Measurements from ENCODE around the gene UBE2O. TPM values are rescaled to one million over a fixed set of nuclear protein-coding genes. Genes with fewer than 3 reads are reported as not detected.

The UBE2O gene
- total RNA-seq, 1 donor from 2014 or later, result 25.8 TPM

DNA sequence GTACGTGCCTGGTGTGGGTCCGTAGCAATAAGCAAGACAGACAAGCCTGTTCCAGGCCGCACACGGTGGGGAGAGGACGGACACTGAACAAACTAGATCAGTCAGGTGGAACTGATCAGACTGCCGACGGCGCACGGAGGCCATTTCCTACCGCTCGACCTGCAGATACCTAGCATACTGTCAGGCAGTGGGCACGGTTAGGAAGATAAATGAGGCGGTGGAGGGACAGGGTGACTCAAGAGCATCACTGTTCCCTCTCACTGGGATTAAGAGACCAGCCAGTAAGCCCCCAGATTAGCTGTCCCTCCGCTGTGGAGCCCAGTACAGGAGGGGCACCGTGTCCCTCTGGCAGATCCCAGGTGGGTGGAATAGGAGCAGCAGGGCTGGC is 19.3 kb upstream of the UBE2O start:
- Histone ChIP-seq H3K4me2 (ENCODE audit: low read length) (no peak overlapping the region), H4K20me1 (ENCODE audit: insufficient read depth, low read length) (no peaks in the 10 kb centered on the region), H3K79me2 (ENCODE audit: insufficient read depth, low read length) (no peaks in the 10 kb centered on the region), H3K27ac (ENCODE audit: low read depth, low read length) (no peak overlapping the region), H3K9ac (ENCODE audit: low read length) (no peak overlapping the region), H3K9me3 (ENCODE audit: insufficient read depth, low read depth, low read length) (no peaks in the 10 kb centered on the region), H3K27me3 (ENCODE audit: insufficient read depth, low read length) (no peaks in the 10 kb centered on the region), H3K36me3 (ENCODE audit: insufficient read depth, low read length) (no peaks in the 10 kb centered on the region), H2AFZ (ENCODE audit: low read depth, low read length) (no peak overlapping the region), H3K4me1 (ENCODE audit: insufficient read depth, low read length) (no peaks in the 10 kb centered on the region), H3K4me3 (ENCODE audit: insufficient read depth, low read depth, low read length) (no peak overlapping the region)
- TF ChIP-seq EZH2 (IDR thresholded peaks at IDR 0.05; ENCODE audit: insufficient read depth, low read length) (no peak), CTCF (IDR thresholded peaks at IDR 0.05; ENCODE audit: insufficient read depth, low read depth, low read length) (no peak)
- FAIRE-seq (no peak), DNase-seq (ENCODE audit: low read depth) (no peak)
- H3K4me3 Mint-ChIP-seq (ENCODE audit: unreplicated experiment), result no peak overlapping the region
- H3K4me1 Mint-ChIP-seq (ENCODE audit: low read depth, unreplicated experiment), result no peaks in the 10 kb centered on the region
- no peak overlapping the region for H3K27ac Mint-ChIP-seq (ENCODE audit: unreplicated experiment)
- H3K9me3 Mint-ChIP-seq (ENCODE audit: unreplicated experiment), result no peaks in the 10 kb centered on the region
- H3K27me3 Mint-ChIP-seq (ENCODE audit: low read depth, unreplicated experiment), result peaks cover 2% of the 10 kb centered on the region
- H3K36me3 Mint-ChIP-seq (ENCODE audit: low read depth, unreplicated experiment), result peaks cover 19% of the 10 kb centered on the region

DNA sequence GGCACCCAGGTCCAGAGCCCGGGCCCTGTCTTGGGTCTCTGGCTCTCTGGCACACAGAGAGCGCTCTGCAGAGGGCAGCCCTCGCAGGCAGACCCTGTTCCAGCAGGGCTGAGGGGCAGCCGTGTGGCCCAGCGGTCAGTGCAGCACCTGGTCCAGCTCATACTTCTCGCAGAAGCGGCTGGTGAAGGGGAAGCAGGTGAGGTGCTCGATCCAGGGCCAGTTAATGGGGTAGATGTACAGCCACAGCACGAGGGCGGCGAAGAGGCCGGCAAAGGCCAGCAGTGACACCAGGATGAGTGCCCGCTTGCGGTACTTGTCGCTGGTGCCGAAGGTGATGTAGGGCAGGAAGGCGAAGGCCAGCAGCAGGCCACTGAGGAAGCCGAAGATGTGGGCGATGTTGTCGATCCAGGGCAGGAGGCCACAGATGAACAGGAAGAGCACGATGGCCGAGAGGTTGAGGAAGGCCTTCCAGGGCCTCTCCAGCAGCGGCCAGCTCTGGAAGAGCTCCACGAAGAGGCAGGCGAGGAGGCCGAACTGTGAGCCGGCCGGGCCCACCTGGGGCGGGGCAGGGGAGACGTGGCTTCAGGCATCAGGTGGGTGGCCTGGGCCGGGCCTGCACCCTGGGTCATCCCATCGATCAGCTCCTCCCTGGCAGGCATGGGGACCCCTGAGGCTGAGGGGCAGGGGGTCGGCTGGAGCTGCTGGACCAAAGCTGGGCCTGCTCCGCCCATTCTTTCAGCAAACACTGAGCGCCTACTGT is 18.7 kb upstream of the UBE2O start:
- H3K4me2 ChIP-seq (ENCODE audit: low read length), result no peak overlapping the region
- no peaks in the 10 kb centered on the region for H3K27me3 ChIP-seq (ENCODE audit: insufficient read depth, low read length)
- DNase-seq (ENCODE audit: low read depth) (no peak), FAIRE-seq (no peak)
- no peaks in the 10 kb centered on the region for H3K36me3 ChIP-seq (ENCODE audit: insufficient read depth, low read length)
- no peak overlapping the region for H3K27ac ChIP-seq (ENCODE audit: low read depth, low read length)
- no peak overlapping the region for H3K4me3 ChIP-seq (ENCODE audit: insufficient read depth, low read depth, low read length)
- H3K9me3 Mint-ChIP-seq (ENCODE audit: unreplicated experiment), result no peaks in the 10 kb centered on the region
- no peaks in the 10 kb centered on the region for H3K4me1 ChIP-seq (ENCODE audit: insufficient read depth, low read length)
- H3K4me3 Mint-ChIP-seq (ENCODE audit: unreplicated experiment), result no peak overlapping the region
- no peak overlapping the region for H3K9ac ChIP-seq (ENCODE audit: low read length)
- H3K79me2 ChIP-seq (ENCODE audit: insufficient read depth, low read length), result no peaks in the 10 kb centered on the region
- H4K20me1 ChIP-seq (ENCODE audit: insufficient read depth, low read length), result no peaks in the 10 kb centered on the region
- TF ChIP-seq EZH2 (IDR thresholded peaks at IDR 0.05; ENCODE audit: insufficient read depth, low read length) (no peak), CTCF (IDR thresholded peaks at IDR 0.05; ENCODE audit: insufficient read depth, low read depth, low read length) (no peak)
- H3K36me3 Mint-ChIP-seq (ENCODE audit: low read depth, unreplicated experiment), result peaks cover 19% of the 10 kb centered on the region
- no peak overlapping the region for H3K27ac Mint-ChIP-seq (ENCODE audit: unreplicated experiment)
- peaks cover 2% of the 10 kb centered on the region for H3K27me3 Mint-ChIP-seq (ENCODE audit: low read depth, unreplicated experiment)
- no peak overlapping the region for H2AFZ ChIP-seq (ENCODE audit: low read depth, low read length)
- no peaks in the 10 kb centered on the region for H3K9me3 ChIP-seq (ENCODE audit: insufficient read depth, low read depth, low read length)
- H3K4me1 Mint-ChIP-seq (ENCODE audit: low read depth, unreplicated experiment), result no peaks in the 10 kb centered on the region
